K562 (cell line): ENCODE results near the gene RPL7A. TPM values are rescaled to one million over a fixed set of nuclear protein-coding genes. Genes with fewer than 3 reads are reported as not detected.
A peak's percentile ranks its signal among the peaks of the same experiment; 100 is the strongest.

Experiments
- ATAC-seq: fragments of 200-7000 bp; cut with Tn5 transposase; 3 replicates; pipeline ENCODE4 v1.9.1; 2020; ENCODE audit warnings: moderate library complexity
- BruUV-seq: library from RNA; stranded (reverse); fragments of 400-500 nt; replicated peaks from 2 replicates; lab custom pipeline; 2021; lab: Mats Ljungman, UMichigan
- CTCF ChIA-PET: fragments of 300-600 bp; formaldehyde crosslinking; extraction: SDS; loops from one replicate; lab custom pipeline; 2021; ENCODE audit warnings: low intra/inter-chr PET ratio; lab: Yijun Ruan, JAX
- POLR2A ChIA-PET: fragments of 300-600, 350-650 bp; sonication (Branson Sonifier 250); formaldehyde crosslinking; extraction: SDS; loops from one replicate; lab custom pipeline; 2021; ENCODE audit warnings: antibody characterized with exemption, inconsistent platforms; lab: Yijun Ruan, JAX
- DNase-seq, 4 experiments: peaks; one replicate each; pipeline versions ENCODE4 v3.0.0 to v3.0.0-alpha.2; 2011 to 2018; ENCODE audit warnings: low spot score in 3 of 4, mixed read lengths in 3 of 4; ENCODE audit errors: extremely low read depth in 1 of 4
- FAIRE-seq: peaks from 2 replicates; lab custom pipeline; 2011; peaks lifted over from hg19 to GRCh38; lab: Jason Lieb, UNC
- H2AFZ ChIP-seq: 2 replicates; pipeline ENCODE4 v1.6.0; 2011; ENCODE audit warnings: low read depth, low read length, control low read depth, inconsistent platforms
- H3K27ac ChIP-seq: fragments of 200-600 bp; 3 replicates; pipeline ENCODE4 v1.8.0; 2011; ENCODE audit warnings: low read depth, mild to moderate bottlenecking, control low read depth, inconsistent platforms, low read length, moderate library complexity, mixed read lengths; ENCODE audit errors: extremely low read depth
- H3K27me3 ChIP-seq, 2 experiments: fragments of 300-600 bp in 1 of 2; 2 replicates in 1 of 2; 3 replicates in 1 of 2; pipeline versions ENCODE4 v1.6.0 to v1.8.0; 2011; ENCODE audit warnings: inconsistent platforms in 2 of 2, low read length in 2 of 2, mild to moderate bottlenecking in 1 of 2, mixed read lengths in 1 of 2, moderate library complexity in 1 of 2; ENCODE audit not compliant: control insufficient read depth in 2 of 2, insufficient read depth in 2 of 2
- H3K36me3 ChIP-seq: fragments of 300-600 bp; 3 replicates; pipeline ENCODE4 v1.8.0; 2011; ENCODE audit warnings: mild to moderate bottlenecking, low read length, inconsistent platforms; ENCODE audit not compliant: control insufficient read depth, insufficient read depth
- H3K4me1 ChIP-seq, 2 experiments: fragments of 200-600 bp in 1 of 2; replicated peaks in 1 of 2; 2 replicates in 1 of 2; 3 replicates in 1 of 2; pipeline versions ENCODE4 v1.5.1 to v1.8.0; 2011; ENCODE audit warnings: inconsistent platforms in 2 of 2, low read length in 2 of 2, mild to moderate bottlenecking in 1 of 2, mixed read lengths in 1 of 2, moderate library complexity in 1 of 2; ENCODE audit not compliant: control insufficient read depth in 2 of 2, insufficient read depth in 2 of 2
- H3K4me2 ChIP-seq: 2 replicates; pipeline ENCODE4 v1.6.1; 2011; ENCODE audit warnings: low read length, control low read depth, inconsistent platforms, mixed read lengths; ENCODE audit not compliant: insufficient read depth
- H3K4me3 ChIP-seq: fragments of 200-600 bp; sonication (generic), shearing (Covaris generic); 2 replicates; pipeline ENCODE4 v1.5.1; 2016; ENCODE audit warnings: control low read depth, inconsistent platforms
- H3K79me2 ChIP-seq: fragments of 200-600 bp; 3 replicates; pipeline ENCODE4 v1.8.0; 2011; ENCODE audit warnings: low read length, inconsistent platforms; ENCODE audit not compliant: control insufficient read depth, insufficient read depth
- H3K9ac ChIP-seq, 2 experiments: 2 replicates each; pipeline versions ENCODE4 v1.6.0 to v1.6.1; 2011; ENCODE audit warnings: low read depth in 2 of 2, low read length in 2 of 2, control low read depth in 1 of 2, inconsistent platforms in 1 of 2, mild to moderate bottlenecking in 1 of 2, mixed read lengths in 1 of 2; ENCODE audit not compliant: insufficient read depth in 1 of 2
- H3K9me1 ChIP-seq: one replicate; pipeline ENCODE4 v1.6.0; 2011; ENCODE audit warnings: inconsistent platforms, mild to moderate bottlenecking, low read length, moderate library complexity; ENCODE audit not compliant: control insufficient read depth, insufficient read depth
- H3K9me3 ChIP-seq: replicated peaks from 2 replicates; pipeline ENCODE4 v1.5.1; 2011; ENCODE audit warnings: low read depth, low read length, inconsistent platforms; ENCODE audit not compliant: control insufficient read depth, insufficient read depth
- H4K20me1 ChIP-seq: replicated peaks from 2 replicates; pipeline ENCODE4 v1.6.1; 2011; ENCODE audit warnings: low read length, inconsistent platforms, mixed read lengths; ENCODE audit not compliant: control insufficient read depth, insufficient read depth
- BCL6 ChIP-seq: fragments of 250-450 bp; sonication (Bioruptor Pico); IDR thresholded peaks from 2 replicates; pipeline ENCODE4 v1.4.0; 2020
- CAMTA2 ChIP-seq: fragments of 250-450 bp; sonication (Bioruptor Pico); conservative IDR thresholded peaks from 2 replicates; pipeline ENCODE4 v1.5.1; 2022
- NONO ChIP-seq, 2 experiments: fragments of 200-400 bp in 1 of 2; fragments of 450-650 bp in 1 of 2; formaldehyde crosslinking in 1 of 2; IDR thresholded peaks; 2 replicates each; pipeline ENCODE4 v1.6.1; 2017; ENCODE audit warnings: low read depth in 2 of 2, mild to moderate bottlenecking in 2 of 2, moderate library complexity in 2 of 2, low read length in 1 of 2
- WGBS: fragments of 100-300 bp; shearing (Covaris generic); methylation state at CpG from one replicate; pipeline ENCODE4 v1.1.6; 2016; ENCODE audit warnings: low coverage, mixed read lengths; ENCODE audit not compliant: insufficient coverage; ENCODE audit errors: missing lambda C conversion rate; 5-methylcytosine and 5-hydroxymethylcytosine counted together
- in situ Hi-C: fragments of 300-500 bp; cut with MboI; formaldehyde crosslinking; loops from 4 replicates; pipeline ENCODE4 v1.15.0; 2018; ENCODE audit warnings: inconsistent platforms, mixed read lengths
- intact Hi-C: fragments of 100-400 bp; cut with micrococcal nuclease; formaldehyde crosslinking; loops from 2 replicates; pipeline ENCODE4 v1.14.2; 2022
- polyA plus RNA-seq, 8 experiments: library from polyadenylated mRNA; depleted of rRNA in 4 of 8; stranded (reverse) in 5 of 8; unstranded in 3 of 8; fragments of >200 nt; fragmentation: Nextera tagmentation in 2 of 8; fragmentation: Illumina TruSeq in 1 of 8; extraction: Ambion mirVana in 2 of 8; extraction: Trizol in 1 of 8; gene quantifications; 2 replicates each; pipeline versions ENCODE4 v1.2.1 to v1.2.3, GENCODE V29; 2011 to 2014; ENCODE audit warnings: inconsistent platforms in 1 of 8, missing spikeins in 1 of 8
- total RNA-seq, 7 experiments: library from RNA; depleted of rRNA in 6 of 7; stranded (reverse); fragments of >200 nt in 6 of 7; fragmentation: Illumina TruSeq in 2 of 7; extraction: Trizol in 2 of 7; gene quantifications; 2 replicates each; pipeline versions ENCODE4 v1.2.1 to v1.2.3, GENCODE V29; 2011 to 2021; ENCODE audit warnings: low replicate concordance in 1 of 7
- TF ChIP-seq, protein P1 (sequence below): fragments of 450-650 bp; IDR thresholded peaks from 2 replicates; pipeline ENCODE4 v1.6.1; 2018; ENCODE audit not compliant: partially characterized antibody

RPL7A gene
- total and polyA plus RNA-seq, 9 of the 15 experiments (the other 6 are each of a cell fraction or from before 2014, with no cell fraction given), result 1,935 to 3,760 (median 2,652) TPM

DNA sequence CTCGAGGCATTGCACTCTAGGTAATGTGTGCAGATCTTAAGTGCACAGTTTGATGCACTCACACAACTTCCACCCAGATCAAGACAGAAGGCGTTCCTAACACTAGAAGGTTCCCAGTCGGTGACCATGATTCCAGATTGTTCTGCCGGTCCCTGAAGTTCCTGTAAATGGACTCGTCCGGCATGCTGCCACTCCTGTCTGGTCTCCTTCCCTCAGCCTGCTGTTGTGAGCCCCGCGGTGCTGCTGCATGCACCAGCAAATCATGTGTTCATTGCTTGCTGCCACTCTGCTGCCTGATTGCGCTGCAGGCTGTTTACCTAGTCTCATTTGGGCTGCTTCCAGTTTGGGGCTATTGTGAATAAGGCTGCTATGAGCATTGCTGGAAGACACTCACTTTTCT is 39.7 kb downstream of the RPL7A start:
- H3K36me3 ChIP-seq, result no peaks in the 10 kb centered on the region
- no peak overlapping the region for H3K4me2 ChIP-seq
- in situ Hi-C loops, result no loop called here
- no peak overlapping the region for H2AFZ ChIP-seq
- no peak for DNase-seq
- peaks cover 5% of the 10 kb centered on the region for H3K9me3 ChIP-seq
- no peak overlapping the region for H3K27ac ChIP-seq
- TF ChIP-seq BCL6, result no peak
- TF ChIP-seq CAMTA2 (CRISPR knock-in tag), result no peak
- TF ChIP-seq NONO (IDR thresholded peaks at IDR 0.05; ENCODE audit: low read depth in 2 of 2, low read length in 1 of 2), result no peak
- TF ChIP-seq, protein P1, sequence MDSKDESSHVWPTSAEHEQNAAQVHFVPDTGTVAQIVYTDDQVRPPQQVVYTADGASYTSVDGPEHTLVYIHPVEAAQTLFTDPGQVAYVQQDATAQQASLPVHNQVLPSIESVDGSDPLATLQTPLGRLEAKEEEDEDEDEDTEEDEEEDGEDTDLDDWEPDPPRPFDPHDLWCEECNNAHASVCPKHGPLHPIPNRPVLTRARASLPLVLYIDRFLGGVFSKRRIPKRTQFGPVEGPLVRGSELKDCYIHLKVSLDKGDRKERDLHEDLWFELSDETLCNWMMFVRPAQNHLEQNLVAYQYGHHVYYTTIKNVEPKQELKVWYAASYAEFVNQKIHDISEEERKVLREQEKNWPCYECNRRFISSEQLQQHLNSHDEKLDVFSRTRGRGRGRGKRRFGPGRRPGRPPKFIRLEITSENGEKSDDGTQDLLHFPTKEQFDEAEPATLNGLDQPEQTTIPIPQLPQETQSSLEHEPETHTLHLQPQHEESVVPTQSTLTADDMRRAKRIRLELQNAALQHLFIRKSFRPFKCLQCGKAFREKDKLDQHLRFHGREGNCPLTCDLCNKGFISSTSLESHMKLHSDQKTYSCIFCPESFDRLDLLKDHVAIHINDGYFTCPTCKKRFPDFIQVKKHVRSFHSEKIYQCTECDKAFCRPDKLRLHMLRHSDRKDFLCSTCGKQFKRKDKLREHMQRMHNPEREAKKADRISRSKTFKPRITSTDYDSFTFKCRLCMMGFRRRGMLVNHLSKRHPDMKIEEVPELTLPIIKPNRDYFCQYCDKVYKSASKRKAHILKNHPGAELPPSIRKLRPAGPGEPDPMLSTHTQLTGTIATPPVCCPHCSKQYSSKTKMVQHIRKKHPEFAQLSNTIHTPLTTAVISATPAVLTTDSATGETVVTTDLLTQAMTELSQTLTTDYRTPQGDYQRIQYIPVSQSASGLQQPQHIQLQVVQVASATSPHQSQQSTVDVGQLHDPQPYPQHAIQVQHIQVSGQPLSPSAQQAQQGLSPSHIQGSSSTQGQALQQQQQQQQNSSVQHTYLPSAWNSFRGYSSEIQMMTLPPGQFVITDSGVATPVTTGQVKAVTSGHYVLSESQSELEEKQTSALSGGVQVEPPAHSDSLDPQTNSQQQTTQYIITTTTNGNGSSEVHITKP, result peak; percentile 83
- TF ChIP-seq, all 486 proteins: peak for 1
- Histone ChIP-seq H4K20me1 (no peaks in the 10 kb centered on the region; the same call in 1 of the 2 replicates), H3K79me2 (no peaks in the 10 kb centered on the region), H3K27me3 (peaks cover 29 to 55% of the 10 kb centered on the region in 2 experiments; a peak in 4 of 5 replicates), H3K9me1 (no peaks in the 10 kb centered on the region), H3K4me3 (no peak overlapping the region), H3K9ac (no peak overlapping the region), H3K4me1 (peaks cover 0 to 17% of the 10 kb centered on the region in 2 experiments; a peak in 2 of 5 replicates)
- no peak for ATAC-seq
- 6% methylated on average over 9 of the region's 9 CpGs for WGBS
- ChIA-PET CTCF (no interaction called here), POLR2A (interaction anchor here (2.3 to 2.9 kb wide), 2 partner anchors 10 to 11 kb away, joined by 7 to 13 read pairs; partner anchors contain the start of gene STKLD1)
- BruUV-seq, result no TSS peak
- intact Hi-C loops, result no loop called here
- FAIRE-seq, result no peak
